GM12873 (cell line): Measurements from ENCODE around the gene PWP1.

Source experiments
- TF ChIP-seq, protein P1 (sequence below): IDR thresholded peaks from 2 replicates; pipeline ENCODE4 v1.5.1; 2012; ENCODE audit warnings: low read depth, mild to moderate bottlenecking, moderate library complexity, low read length, control low read depth; ENCODE audit not compliant: insufficient read depth; ENCODE audit errors: missing control alignments

Gene PWP1

DNA sequence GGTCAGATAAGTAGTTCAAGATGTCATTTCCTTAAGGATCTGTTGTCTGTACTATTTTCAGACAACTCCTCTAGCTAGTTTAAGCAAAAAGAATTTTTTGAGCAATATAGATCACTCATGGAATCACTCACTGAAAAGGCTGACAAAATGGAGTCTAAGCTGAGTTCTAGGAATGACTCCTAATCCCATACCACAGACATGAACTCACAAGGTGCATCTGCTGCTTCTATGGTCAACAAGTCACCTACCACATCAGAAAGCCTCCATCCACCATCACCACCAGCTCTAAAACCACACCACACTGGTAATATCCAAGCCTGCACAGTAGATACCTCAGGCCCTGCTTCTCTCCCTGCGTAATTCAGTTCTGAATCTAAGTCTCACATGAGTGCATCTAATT, 33.0 kb downstream of the PWP1 start:
- TF ChIP-seq, protein P1, sequence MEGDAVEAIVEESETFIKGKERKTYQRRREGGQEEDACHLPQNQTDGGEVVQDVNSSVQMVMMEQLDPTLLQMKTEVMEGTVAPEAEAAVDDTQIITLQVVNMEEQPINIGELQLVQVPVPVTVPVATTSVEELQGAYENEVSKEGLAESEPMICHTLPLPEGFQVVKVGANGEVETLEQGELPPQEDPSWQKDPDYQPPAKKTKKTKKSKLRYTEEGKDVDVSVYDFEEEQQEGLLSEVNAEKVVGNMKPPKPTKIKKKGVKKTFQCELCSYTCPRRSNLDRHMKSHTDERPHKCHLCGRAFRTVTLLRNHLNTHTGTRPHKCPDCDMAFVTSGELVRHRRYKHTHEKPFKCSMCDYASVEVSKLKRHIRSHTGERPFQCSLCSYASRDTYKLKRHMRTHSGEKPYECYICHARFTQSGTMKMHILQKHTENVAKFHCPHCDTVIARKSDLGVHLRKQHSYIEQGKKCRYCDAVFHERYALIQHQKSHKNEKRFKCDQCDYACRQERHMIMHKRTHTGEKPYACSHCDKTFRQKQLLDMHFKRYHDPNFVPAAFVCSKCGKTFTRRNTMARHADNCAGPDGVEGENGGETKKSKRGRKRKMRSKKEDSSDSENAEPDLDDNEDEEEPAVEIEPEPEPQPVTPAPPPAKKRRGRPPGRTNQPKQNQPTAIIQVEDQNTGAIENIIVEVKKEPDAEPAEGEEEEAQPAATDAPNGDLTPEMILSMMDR: no peak

DNA sequence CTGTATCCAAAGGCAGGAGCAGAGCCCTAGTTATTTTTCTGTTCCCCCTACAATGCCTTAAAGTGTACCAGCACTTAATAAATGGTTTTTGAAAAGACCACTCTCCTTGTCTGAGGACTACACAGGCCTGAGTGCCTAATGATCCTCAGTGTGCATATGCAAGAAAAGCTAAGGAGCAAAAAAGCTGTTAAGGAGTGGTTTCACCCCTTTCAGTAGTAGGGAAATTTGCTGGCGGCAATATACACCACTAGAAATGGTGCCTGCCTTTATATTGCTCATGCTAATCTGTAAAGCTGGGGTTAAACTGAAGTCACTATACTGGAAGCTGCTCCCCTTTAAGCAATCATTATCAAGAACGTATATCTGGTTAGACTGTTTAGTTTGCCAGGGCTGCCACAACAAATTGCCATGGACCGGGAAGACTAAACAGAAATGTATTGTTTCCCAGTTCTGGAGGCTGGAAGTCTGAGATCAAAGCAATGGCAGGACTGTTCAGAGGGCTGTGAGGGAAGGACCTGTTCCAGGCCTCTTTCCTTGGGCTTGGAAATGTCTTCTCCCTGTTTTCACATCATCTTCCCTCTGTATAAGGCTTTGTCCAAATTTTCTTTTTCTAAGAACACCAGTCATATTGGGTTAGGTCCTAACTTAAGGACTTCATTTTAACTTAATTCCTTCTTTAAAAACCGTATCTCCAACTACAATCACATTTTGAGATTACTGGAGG, 45.2 kb downstream of the PWP1 start:
- TF ChIP-seq, protein P1: no peak

DNA sequence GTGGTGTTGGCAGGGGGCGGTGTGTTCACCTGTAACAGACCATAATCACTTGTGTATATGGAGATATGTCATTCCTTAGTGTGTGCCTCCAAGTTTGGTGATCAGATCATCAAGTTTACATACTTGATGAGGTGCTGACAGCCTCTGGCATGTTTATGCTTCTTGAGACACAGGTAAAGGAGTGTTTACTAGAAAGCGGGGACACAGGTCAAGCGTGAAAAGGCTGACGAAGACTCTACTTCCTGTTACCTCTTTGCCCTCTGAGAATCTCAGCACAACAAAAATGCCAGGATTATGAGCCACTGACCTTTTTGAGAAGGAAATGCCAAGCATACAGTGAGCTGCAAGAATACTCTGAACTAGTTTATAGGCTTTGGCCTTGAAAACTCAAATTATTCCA, 45.8 kb downstream of the PWP1 start:
- TF ChIP-seq, protein P1: no peak

DNA sequence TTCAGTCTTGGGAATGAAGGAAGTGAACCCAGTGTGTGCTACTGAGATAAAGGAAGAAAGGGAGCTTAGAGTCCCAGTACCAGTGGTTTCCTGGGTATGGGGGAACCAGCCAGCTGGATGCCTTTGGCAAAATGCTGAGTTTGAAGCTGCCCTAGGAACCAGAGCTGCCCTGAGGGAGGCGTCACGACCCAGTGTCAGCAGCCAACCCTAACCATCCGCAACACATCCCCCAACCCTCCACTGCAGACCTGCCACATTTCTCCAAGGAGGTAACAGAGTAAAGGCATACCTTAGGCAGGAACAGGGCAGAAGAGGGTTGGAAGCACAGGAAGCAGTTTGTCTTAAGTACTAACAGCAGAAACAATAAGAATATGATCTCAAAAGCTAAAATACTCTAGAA, 46.8 kb downstream of the PWP1 start:
- TF ChIP-seq, protein P1: no peak

DNA sequence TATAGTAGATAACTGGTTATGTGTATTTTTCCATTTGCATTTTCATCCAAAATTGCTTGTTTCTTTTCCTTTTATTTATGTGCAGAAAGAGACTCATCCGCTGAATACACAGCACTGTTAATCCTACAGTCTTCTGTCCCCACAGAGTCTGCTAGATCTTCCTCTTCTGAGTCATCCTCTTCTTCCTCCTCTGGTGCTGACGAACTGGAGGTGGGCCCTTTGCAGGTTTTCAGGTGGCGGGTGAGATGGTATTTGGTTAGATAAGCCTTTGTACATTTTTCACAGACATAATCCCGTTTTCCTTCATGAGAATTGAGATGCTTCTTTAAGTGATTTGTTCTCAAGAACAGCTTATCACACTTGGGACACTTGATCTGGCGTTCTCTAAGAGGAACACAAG, 48.5 kb downstream of the PWP1 start:
- TF ChIP-seq, protein P1: no peak

DNA sequence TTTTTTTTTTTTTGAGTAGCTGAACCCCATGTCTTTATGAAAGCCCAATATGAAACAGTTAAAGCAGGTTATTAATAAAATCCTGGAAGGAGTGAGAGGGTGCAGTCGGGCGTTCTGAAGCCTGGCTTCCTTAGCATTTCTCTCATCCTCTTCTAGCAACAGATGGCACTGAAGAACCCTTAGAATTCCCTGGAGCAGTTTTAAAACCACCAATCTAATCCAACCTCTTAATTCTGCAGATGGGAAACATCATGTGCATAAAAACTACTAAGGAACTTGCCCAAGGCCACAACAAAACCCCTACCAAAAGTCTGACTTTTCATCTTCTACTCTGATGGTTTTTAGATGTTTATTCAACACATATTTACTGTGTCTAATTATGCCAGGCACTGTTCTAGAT, 50.2 kb downstream of the PWP1 start:
- TF ChIP-seq, protein P1: no peak

DNA sequence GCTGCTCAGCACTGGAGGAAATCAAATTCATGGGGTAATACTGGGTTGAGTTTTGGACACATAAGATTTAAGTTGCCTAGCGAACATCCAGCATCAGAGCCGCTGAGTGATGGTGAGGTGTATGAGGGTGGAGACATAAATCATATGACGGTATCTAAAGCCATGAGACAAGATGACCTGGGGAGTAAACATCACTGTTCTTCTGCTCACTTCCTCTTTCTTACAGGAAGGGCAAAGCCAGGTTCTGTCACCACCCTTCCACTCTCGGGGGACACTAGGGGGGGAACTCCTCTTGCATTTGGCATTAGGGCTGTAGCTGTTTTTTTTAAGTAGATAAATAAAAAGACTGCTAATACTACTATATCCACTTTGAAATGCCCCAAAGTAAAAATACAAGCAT, 51.3 kb downstream of the PWP1 start:
- TF ChIP-seq, protein P1: peak; percentile 42
